ENCODE data around the gene SLC10A7.

GRCh38 chr4:146450524-146450923 lies 71.2 kb downstream of the SLC10A7 start:
- no peak for TF ChIP-seq POLR2A (IDR thresholded peaks at IDR 0.05)
- TF ChIP-seq, protein P1, sequence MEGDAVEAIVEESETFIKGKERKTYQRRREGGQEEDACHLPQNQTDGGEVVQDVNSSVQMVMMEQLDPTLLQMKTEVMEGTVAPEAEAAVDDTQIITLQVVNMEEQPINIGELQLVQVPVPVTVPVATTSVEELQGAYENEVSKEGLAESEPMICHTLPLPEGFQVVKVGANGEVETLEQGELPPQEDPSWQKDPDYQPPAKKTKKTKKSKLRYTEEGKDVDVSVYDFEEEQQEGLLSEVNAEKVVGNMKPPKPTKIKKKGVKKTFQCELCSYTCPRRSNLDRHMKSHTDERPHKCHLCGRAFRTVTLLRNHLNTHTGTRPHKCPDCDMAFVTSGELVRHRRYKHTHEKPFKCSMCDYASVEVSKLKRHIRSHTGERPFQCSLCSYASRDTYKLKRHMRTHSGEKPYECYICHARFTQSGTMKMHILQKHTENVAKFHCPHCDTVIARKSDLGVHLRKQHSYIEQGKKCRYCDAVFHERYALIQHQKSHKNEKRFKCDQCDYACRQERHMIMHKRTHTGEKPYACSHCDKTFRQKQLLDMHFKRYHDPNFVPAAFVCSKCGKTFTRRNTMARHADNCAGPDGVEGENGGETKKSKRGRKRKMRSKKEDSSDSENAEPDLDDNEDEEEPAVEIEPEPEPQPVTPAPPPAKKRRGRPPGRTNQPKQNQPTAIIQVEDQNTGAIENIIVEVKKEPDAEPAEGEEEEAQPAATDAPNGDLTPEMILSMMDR (IDR thresholded peaks at IDR 0.05) = no peak
